ENCODE measurements around the gene ITPK1. TPM values are rescaled to one million over a fixed set of nuclear protein-coding genes. Genes with fewer than 3 reads are reported as not detected.

ITPK1 gene
- total RNA-seq, 4 donors from 2014 or later = 108 to 221 (median 138) TPM

- peaks cover 8 to 9% (median 8%) of the 10 kb centered on the region in 4 donors for H3K4me1 ChIP-seq
- no peak for TF ChIP-seq CTCF (IDR thresholded peaks at IDR 0.05)
- TF ChIP-seq POLR2AphosphoS5 (IDR thresholded peaks at IDR 0.05) = no peak
- no peak for TF ChIP-seq POLR2A (IDR thresholded peaks at IDR 0.05; ENCODE audit: low read depth)
- no peak for TF ChIP-seq EP300 (IDR thresholded peaks at IDR 0.05)
- intact Hi-C loops (cut with DNase I) = no loop called here
- H3K4me3 ChIP-seq = no peak overlapping the region
- no peaks in the 10 kb centered on the region for H3K9me3 ChIP-seq
- no peak for DNase-seq (ENCODE audit: extremely low spot score)
- H3K27me3 ChIP-seq = no peaks in the 10 kb centered on the region
- peaks cover 34 to 95% (median 79%) of the 10 kb centered on the region in 4 donors for H3K36me3 ChIP-seq
- WGBS = 100% methylated on average over 8 of the region's 30 CpGs
- no peak overlapping the region for H3K27ac ChIP-seq (replicated peaks in 1 of 4)
Measured at GRCh38 chr14:92941531-92941930, 174.2 kb downstream of the ITPK1 start.

GRCh38 chr14:92940543-92940942, 175.2 kb downstream of the ITPK1 start:
- H3K36me3 ChIP-seq = peaks cover 36 to 95% (median 81%) of the 10 kb centered on the region in 4 donors
- DNase-seq (ENCODE audit: extremely low spot score) = no peak
- no peaks in the 10 kb centered on the region for H3K27me3 ChIP-seq
- intact Hi-C loops (cut with DNase I) = no loop called here
- WGBS = 93% methylated on average over 10 of the region's 11 CpGs
- H3K27ac ChIP-seq (replicated peaks in 1 of 4) = no peak overlapping the region
- no peaks in the 10 kb centered on the region for H3K9me3 ChIP-seq
- TF ChIP-seq POLR2A (IDR thresholded peaks at IDR 0.05; ENCODE audit: low read depth) (no peak), EP300 (IDR thresholded peaks at IDR 0.05) (no peak), CTCF (IDR thresholded peaks at IDR 0.05) (no peak), POLR2AphosphoS5 (IDR thresholded peaks at IDR 0.05) (no peak)
- H3K4me3 ChIP-seq = no peak overlapping the region
- no peaks in the 10 kb centered on the region for H3K4me1 ChIP-seq

GRCh38 chr14:92939699-92940098, 176.0 kb downstream of the ITPK1 start:
- 85% methylated on average over 12 of the region's 12 CpGs for WGBS
- TF ChIP-seq CTCF (IDR thresholded peaks at IDR 0.05) (no peak), POLR2A (IDR thresholded peaks at IDR 0.05; ENCODE audit: low read depth) (no peak), POLR2AphosphoS5 (IDR thresholded peaks at IDR 0.05) (no peak), EP300 (IDR thresholded peaks at IDR 0.05) (no peak)
- DNase-seq (ENCODE audit: extremely low spot score) = no peak
- Histone ChIP-seq H3K27me3 (no peaks in the 10 kb centered on the region), H3K4me3 (no peak overlapping the region), H3K36me3 (peaks cover 30 to 90% (median 74%) of the 10 kb centered on the region in 4 donors), H3K9me3 (no peaks in the 10 kb centered on the region), H3K27ac (replicated peaks in 1 of 4) (no peak overlapping the region), H3K4me1 (no peaks in the 10 kb centered on the region)
- intact Hi-C loops (cut with DNase I) = no loop called here

GRCh38 chr14:92938890-92939671, 176.6 kb downstream of the ITPK1 start:
- no peak for DNase-seq (ENCODE audit: extremely low spot score)
- 92% methylated on average over 24 of the region's 27 CpGs for WGBS
- H3K9me3 ChIP-seq = no peaks in the 10 kb centered on the region
- no peaks in the 10 kb centered on the region for H3K27me3 ChIP-seq
- H3K4me1 ChIP-seq = no peaks in the 10 kb centered on the region
- intact Hi-C loops (cut with DNase I) = no loop called here
- H3K36me3 ChIP-seq = peaks cover 24 to 86% (median 69%) of the 10 kb centered on the region in 4 donors
- H3K4me3 ChIP-seq = no peak overlapping the region
- no peak for TF ChIP-seq POLR2AphosphoS5 (IDR thresholded peaks at IDR 0.05)
- no peak for TF ChIP-seq POLR2A (IDR thresholded peaks at IDR 0.05; ENCODE audit: low read depth)
- no peak for TF ChIP-seq CTCF (IDR thresholded peaks at IDR 0.05)
- TF ChIP-seq EP300 (IDR thresholded peaks at IDR 0.05) = no peak
- no peak overlapping the region for H3K27ac ChIP-seq (replicated peaks in 1 of 4)

All from esophagus muscularis mucosa (tissue), 4 donors.